ENCODE measurements around the gene OSGEPL1.
"Not testable (repeated sequence)": the region's sequence is repeated elsewhere in the genome, so short reads cannot be mapped to it uniquely, and the experiment has no call there.

Gene OSGEPL1

GRCh38 chr2:189726849-189727248 is 35.7 kb downstream of the OSGEPL1 start:
- no peak for DNase-seq

DNA sequence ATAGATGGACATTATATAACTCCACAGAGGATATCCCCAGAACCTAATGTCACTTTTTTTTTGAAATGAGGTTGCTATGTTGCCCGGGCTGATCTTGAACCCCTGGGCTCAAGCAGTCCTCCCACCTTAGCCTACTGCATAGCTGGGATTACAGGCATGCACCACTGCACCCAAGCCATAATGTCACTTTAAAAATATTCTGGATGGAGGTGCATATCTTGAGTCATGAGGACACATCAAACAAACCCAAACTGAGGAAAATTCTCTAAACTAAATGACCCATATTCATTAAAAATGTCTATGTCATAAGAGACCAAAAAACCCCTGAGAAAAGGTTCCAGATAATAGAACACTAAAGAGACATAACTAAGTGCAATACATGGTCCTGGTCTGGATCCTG is 36.3 kb downstream of the OSGEPL1 start:
- no peak for DNase-seq

DNA sequence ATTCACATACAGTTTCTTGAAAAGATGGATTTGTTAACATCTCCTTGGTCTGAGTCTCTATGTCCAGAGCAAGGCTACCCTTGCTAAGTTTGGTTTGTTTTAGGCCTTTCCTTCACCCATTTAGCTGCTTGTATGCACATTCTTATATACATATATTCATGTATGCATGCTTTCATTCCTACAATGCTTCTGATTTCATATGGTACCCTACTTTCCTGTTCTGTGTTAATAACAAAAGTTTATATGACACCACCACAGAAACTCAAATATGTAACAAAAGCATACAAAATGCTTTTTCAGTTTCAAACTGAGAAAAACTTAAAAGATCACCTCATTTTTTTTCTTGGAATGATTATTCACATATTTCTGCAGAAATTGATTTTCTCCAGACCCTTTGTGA is 39.4 kb downstream of the OSGEPL1 start:
- no peak for DNase-seq

DNA sequence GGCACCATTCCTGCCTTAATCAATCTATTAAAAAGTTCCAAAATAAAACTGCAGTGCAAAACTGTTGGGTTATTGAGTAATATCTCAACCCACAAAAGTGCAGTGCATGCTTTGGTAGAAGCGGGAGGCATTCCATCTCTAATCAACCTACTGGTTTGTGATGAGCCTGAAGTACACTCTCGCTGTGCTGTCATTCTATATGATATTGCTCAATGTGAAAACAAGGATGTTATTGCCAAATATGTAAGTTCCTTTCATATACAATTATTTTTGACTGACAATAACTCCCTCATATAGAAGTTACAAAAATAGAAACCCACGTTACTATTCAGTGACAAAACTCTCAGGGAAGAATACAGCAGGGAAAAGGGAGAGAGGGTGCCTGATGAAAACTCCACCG is 43.0 kb downstream of the OSGEPL1 start:
- DNase-seq = no peak

DNA sequence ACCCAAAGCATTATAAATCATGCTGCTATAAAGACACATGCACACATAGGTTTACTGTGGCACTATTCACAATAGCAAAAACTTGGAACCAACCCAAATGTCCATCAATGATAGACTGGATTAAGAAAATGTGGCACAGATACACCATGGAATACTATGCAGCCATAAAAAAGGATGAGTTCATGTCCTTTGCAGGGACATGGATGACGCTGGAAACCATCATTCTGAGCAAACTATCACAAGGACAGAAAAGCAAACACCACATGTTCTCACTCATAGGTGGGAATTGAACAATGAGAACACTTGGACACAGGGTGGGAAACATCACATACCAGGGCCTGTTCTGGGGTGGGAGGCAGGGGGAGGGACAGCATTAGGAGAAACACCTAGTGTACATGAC is 45.0 kb downstream of the OSGEPL1 start:
- DNase-seq = not testable (repeated sequence)

- DNase-seq = no peak
These were observed 52.9 kb downstream of the OSGEPL1 start for GRCh38 chr2:189709501-189710221.

- no peak for DNase-seq
These were observed 60.5 kb downstream of the OSGEPL1 start for GRCh38 chr2:189702071-189702470.

DNA sequence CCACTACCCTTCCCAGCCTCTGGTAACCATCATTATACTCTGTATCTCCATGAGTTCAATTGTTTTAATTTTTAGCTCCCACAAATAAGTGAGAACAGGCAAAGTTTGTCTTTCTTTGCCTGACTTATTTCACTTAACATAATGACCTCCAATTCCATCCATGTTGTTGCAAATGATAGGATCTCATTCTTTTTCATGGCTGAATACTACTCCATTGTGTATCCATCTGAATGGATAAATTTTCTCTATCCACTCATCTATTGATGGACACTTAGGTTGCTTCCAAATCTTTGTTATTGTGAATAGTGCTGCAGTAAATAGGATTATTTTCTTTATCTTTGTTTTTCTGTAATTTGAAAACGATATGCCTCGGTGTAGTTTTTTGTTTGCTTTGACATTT is 61.9 kb downstream of the OSGEPL1 start:
- DNase-seq = no peak

- DNase-seq = peak; percentile 17
These were observed 64.3 kb downstream of the OSGEPL1 start for GRCh38 chr2:189698020-189698887.
